Ramos (cell line): ENCODE measurements around the gene CNNM2.
"Not testable (repeated sequence)": the region's sequence is repeated elsewhere in the genome, so short reads cannot be mapped to it uniquely, and the experiment has no call there.

Experiments
- in situ Hi-C: fragments of 300-500 bp; cut with MboI; formaldehyde crosslinking; loops from one replicate; pipeline ENCODE4 v1.14.3; 2022; ENCODE audit warnings: low sequenced_read_pairs; ENCODE audit not compliant: unreplicated experiment

CNNM2 gene

GRCh38 chr10:102963756-102964025 lies 45.6 kb downstream of the CNNM2 start:
- in situ Hi-C loops: no loop called here

DNA sequence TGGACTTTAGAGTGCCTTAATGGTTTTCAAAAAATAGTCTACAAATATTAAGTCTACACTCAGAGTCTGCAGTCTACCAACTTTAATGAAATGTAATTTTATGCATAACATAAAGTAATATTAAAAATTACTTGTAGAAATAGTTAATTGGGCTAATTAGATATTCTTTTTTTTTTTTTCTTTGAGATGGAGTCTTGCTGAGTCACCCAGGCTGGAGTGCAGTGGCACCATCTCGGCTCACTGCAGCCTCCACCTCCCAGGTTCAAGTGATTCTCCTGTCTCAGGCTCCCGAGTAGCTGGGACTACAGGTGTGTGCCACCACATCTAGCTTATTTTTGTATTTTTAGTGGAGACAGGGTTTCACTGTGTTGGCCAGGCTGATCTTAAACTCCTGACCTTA lies 46.0 kb downstream of the CNNM2 start:
- in situ Hi-C loops: not testable (repeated sequence)

DNA sequence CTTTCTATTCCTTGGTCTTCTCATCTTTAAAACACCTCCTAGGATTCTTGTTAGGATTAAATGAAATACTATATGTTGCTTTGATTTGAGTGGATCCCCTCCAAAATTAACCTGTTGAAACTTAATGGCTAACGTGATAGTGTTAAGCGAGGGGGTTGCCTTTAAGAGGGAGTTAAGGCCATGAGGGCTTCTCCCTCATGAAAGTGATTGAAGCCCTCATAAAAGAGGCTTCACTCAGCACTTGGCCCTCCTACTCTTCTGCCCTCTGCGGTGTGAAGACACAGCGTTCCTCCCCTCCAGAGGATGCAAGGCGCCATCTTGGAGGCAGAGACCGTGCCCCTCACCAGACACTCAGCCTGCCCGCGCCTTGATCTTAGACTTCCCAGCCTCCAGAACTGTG lies 46.6 kb downstream of the CNNM2 start:
- in situ Hi-C loops: no loop called here

GRCh38 chr10:102965311-102965851 lies 47.3 kb downstream of the CNNM2 start:
- in situ Hi-C loops: no loop called here

DNA sequence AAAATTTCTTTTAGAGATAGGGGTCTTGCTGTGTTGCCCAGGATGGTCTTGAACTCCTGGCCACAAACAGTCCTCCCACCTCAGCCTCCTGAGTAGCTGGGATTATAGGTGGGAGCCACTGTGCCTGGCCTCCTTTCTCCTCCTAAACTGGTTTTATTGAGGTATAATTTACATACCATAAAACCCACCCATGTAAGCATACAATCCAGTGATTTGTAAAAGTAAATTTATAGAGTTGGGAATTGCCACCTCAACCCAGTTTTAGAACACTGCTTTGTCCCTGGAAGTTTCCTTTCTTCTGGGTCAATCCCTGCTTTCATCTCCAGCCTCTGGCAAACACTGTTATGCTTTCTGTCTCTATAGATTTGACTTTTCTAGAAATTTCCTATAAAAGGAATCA lies 49.0 kb downstream of the CNNM2 start:
- in situ Hi-C loops: no loop called here

DNA sequence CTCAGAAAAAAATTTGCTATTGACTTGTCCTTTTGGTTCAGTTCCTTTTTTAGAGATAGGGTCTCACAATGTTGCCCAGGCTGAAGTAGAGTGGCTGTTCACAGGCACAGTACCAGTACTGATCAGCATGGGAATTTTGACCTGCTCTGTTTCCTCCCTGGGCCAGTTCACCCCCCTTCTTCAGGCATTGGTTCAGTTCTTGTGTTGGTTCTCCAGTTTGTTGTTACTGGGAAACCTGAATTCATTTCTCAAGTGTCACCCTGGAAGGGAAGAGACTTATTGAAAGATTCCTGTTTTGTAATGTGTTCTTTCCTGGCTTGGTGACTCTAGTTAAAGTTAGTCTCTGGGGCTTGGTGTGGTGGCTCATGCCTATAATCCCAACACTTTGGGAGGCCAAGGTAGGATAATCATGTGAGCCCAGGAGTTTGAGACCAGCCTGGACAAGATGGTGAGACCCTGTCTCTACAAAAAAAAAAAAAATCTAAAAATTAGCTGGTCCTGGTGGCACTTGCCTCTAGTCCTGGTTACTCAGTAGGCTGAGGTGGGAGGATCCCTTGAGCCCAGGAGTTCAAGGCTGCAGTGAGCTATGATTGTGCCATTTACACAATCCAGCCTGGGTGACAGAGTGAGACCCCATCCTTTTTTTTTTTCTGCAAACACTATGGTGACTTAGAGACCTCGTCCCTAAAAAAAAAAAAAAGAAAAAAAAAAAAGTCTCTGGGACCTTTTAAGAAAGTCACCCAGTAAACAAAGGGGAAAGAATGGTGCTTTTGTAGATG lies 52.7 kb downstream of the CNNM2 start:
- in situ Hi-C loops: no loop called here

DNA sequence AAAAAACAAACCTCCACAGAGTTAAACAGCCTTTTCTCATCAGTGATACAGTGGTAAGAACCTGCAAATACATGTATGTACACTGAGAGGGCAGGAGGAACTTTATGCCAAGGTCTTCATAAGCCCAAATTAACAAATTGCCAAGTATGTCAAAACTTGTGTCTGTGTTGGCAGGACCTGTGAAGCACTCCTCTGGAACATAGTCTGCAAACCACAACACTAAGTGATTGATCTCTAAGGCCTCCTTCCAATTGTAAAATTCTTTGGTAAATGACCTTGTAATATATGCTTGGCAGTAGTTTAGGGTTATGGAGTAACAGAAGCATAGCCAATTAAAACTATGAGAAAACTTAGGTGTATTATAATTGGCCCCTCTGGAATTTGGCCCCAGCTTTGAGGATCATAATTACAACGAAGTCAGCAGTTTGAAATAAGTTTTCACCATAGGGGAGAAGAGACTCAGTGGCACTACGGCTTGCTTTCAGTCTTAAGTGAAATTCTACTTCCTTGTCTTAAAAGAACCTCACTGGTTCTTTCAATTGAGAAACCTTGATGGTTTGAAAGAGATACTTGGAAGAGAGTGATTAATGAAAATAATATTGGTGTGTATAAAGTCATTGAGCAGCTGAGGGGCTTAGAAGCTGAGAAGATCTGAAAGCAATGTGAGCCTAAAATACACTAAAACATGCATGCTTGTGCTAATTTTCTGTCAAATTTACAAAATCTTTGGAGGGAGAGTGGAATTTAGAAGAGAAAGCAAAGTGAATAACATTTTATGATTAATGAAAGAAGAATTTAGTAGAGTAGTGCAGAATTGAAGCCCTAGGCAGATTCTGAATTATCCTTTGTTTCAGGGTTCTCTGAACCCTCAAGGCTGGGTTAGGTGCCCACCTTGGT lies 57.6 kb downstream of the CNNM2 start:
- in situ Hi-C loops: no loop called here

GRCh38 chr10:102976380-102976726 lies 58.3 kb downstream of the CNNM2 start:
- in situ Hi-C loops: not testable (repeated sequence)

DNA sequence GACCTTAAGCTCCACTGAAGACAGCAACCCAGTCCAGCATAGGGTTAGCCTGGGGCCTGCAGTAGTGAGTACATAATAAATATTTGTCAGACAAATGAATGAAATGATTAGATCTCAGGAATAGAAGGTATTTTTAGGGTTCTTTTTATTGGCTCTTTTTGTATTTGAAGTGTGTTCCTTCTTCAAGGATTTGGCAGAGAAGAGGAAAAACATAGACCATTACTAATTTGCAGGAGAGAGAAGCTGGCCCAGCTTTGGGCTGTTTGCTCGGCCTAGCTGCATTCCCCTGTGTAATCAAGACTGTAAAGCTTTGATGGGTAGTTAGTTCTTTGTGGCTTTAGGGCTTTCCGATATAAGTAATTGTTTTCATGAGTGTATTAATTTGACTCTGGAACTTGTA lies 64.2 kb downstream of the CNNM2 start:
- in situ Hi-C loops: no loop called here

DNA sequence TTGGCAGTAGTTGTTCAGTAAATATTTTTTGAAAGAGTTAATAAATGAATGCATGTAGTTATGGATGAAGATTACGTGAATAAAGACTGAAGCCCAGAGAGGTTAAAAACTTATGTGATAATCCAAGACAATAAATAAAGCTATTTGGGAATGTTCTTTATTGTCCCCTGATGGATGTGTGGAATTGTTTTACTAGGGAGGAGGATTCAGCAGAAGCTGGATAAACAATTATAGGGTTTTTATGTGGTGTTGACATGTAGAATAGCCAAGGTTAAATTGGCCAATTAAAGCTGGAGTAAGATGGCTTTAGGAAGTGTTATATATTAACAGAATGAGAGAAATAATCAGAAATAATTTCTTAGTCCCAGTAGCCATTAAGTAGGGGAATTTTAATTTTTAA lies 66.0 kb downstream of the CNNM2 start:
- in situ Hi-C loops: no loop called here

DNA sequence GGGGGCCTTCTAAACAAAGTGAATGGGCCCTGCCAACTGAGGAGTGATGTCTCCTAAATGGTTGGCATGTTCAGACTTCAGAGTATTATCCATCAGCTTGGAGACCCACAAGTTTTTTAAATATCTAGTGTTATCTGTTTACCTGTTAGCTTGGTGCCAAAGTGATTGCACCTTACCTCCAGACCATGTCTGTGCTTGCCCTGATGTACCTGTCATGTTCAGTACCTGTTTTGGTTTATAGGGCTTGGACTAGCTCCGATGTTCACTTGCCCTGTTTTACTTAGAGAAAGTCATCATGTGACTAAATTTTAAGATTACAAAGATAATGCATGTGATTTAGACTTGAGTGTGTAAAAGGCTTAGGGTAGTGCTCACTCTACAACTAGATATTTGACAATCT lies 67.7 kb downstream of the CNNM2 start:
- in situ Hi-C loops: no loop called here

- in situ Hi-C loops: no loop called here
Observed at GRCh38 chr10:102988404-102989314, 70.6 kb downstream of the CNNM2 start.

- in situ Hi-C loops: no loop called here
Observed at GRCh38 chr10:102994531-102995295, 76.6 kb downstream of the CNNM2 start.

- in situ Hi-C loops: no loop called here
Observed at GRCh38 chr10:102996876-102997275, 78.8 kb downstream of the CNNM2 start.

GRCh38 chr10:102997998-102998397 lies 79.9 kb downstream of the CNNM2 start:
- in situ Hi-C loops: no loop called here

DNA sequence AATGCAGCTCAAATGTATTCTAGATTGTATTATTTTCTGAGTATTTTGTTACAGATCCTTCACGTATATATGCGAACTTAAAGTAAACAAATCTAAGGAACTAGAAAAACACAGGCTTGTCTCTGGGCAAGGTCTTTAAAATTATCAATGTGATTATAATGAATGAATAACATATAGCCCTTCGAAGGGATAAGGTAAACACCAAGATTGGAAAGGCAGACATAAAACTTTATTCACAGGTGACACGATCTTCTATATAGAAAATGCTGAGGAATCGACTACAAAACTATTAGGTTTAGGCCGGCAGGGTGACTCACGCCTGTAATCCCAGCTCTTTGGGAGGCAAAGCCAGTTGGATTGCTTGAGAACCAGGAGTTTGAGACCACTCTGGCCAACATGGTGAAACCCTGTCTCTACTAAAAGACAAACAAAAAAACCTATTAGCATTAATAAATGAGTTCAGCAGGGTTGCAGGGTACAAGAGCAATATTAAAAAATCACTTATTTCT lies 80.4 kb downstream of the CNNM2 start:
- in situ Hi-C loops: no loop called here

- in situ Hi-C loops: not testable (repeated sequence)
Observed at GRCh38 chr10:103000050-103000449, 82.0 kb downstream of the CNNM2 start.

DNA sequence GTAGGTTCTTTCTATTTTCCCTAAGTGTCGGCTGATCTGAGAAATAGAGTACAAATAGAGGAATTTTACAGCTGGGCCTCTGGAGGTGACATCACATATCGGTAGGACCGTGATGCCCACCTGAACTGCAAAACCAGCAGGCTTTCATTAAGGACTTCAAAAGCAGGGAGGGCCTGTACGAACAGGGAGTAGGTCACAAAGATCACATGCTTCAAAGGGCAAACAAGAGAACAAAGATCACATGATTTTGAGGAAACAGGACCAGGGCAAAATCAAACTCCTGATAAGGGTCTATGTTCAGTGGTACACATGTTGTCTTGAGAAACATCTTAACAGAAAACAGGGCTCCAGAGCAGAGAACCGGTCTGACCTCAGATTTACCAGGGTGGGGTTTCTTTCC lies 88.9 kb downstream of the CNNM2 start:
- in situ Hi-C loops: no loop called here

GRCh38 chr10:103013416-103013815 lies 95.3 kb downstream of the CNNM2 start:
- in situ Hi-C loops: no loop called here

DNA sequence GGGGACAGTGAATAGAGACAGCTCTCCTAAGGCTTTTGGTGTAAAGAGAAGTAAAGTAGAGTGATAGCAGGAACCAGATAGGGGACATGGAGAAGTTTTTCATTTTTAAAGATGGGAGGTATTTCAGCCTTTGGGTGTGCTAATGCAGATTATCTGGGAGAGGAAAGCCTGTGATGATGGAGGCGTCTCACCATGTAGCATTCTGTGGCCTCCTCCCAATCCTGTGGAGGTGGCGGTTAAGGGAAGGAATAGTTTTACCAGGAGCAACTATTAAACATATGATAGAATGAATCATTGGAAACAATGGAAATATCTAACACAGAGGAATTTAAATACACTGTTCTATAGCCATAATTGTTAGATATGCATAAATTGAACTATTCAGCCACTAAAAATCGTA lies 101.3 kb downstream of the CNNM2 start:
- in situ Hi-C loops: no loop called here
